HG03442 (cell line): Measurements from ENCODE around the gene ROR2.

Source experiments
- ATAC-seq: cut with Tn5 transposase; IDR thresholded peaks from one replicate; pipeline ENCODE4 v1.9.1; 2021; ENCODE audit warnings: mild to moderate bottlenecking, moderate library complexity; ENCODE audit not compliant: unreplicated experiment

Gene ROR2

GRCh38 chr9:91757782-91758181 lies 192.2 kb downstream of the ROR2 start:
- ATAC-seq: no peak

GRCh38 chr9:91756510-91756780 lies 193.6 kb downstream of the ROR2 start:
- no peak for ATAC-seq

GRCh38 chr9:91755761-91756509 lies 194.1 kb downstream of the ROR2 start:
- no peak for ATAC-seq

GRCh38 chr9:91753711-91754110 lies 196.3 kb downstream of the ROR2 start:
- no peak for ATAC-seq

- ATAC-seq: no peak
These were observed 198.1 kb downstream of the ROR2 start for GRCh38 chr9:91751922-91752321.

- no peak for ATAC-seq
These were observed 199.7 kb downstream of the ROR2 start for GRCh38 chr9:91750343-91750742.

- ATAC-seq: no peak
These were observed 203.1 kb downstream of the ROR2 start for GRCh38 chr9:91746904-91747303.

GRCh38 chr9:91746357-91746756 lies 203.7 kb downstream of the ROR2 start:
- ATAC-seq: no peak

- no peak for ATAC-seq
These were observed 205.9 kb downstream of the ROR2 start for GRCh38 chr9:91744114-91744513.

GRCh38 chr9:91741522-91741921 lies 208.5 kb downstream of the ROR2 start:
- no peak for ATAC-seq

- no peak for ATAC-seq
These were observed 209.3 kb downstream of the ROR2 start for GRCh38 chr9:91740701-91741100.

- ATAC-seq: no peak
These were observed 213.0 kb downstream of the ROR2 start for GRCh38 chr9:91736898-91737601.

GRCh38 chr9:91736311-91736710 lies 213.7 kb downstream of the ROR2 start:
- no peak for ATAC-seq

GRCh38 chr9:91735049-91735448 lies 215.0 kb downstream of the ROR2 start:
- no peak for ATAC-seq

GRCh38 chr9:91734371-91734981 lies 215.6 kb downstream of the ROR2 start:
- ATAC-seq: no peak

- no peak for ATAC-seq
These were observed 216.9 kb downstream of the ROR2 start for GRCh38 chr9:91733006-91733624.

GRCh38 chr9:91732187-91733005 lies 217.6 kb downstream of the ROR2 start:
- no peak for ATAC-seq

- no peak for ATAC-seq
These were observed 219.2 kb downstream of the ROR2 start for GRCh38 chr9:91730806-91731205.

GRCh38 chr9:91729558-91729842 lies 220.5 kb downstream of the ROR2 start:
- no peak for ATAC-seq

GRCh38 chr9:91727972-91728371 lies 222.1 kb downstream of the ROR2 start:
- ATAC-seq: no peak

- ATAC-seq: no peak
These were observed 222.6 kb downstream of the ROR2 start for GRCh38 chr9:91727316-91727861.
